Mucosa of rectum (tissue), 2 donors: ENCODE measurements around the gene FAM193B.
A peak's percentile ranks its signal among the peaks of the same experiment; 100 is the strongest.

Source experiments
- H3K27ac ChIP-seq, 2 donors: one replicate each; pipeline ENCODE4 v1.7.0; 2013; ENCODE audit warnings: inconsistent platforms in 2 of 2, low read depth in 2 of 2, low read length in 2 of 2
- H3K27me3 ChIP-seq, 2 donors: one replicate each; pipeline ENCODE4 v1.7.0; 2013; ENCODE audit warnings: low read length in 2 of 2; ENCODE audit not compliant: control insufficient read depth in 2 of 2, insufficient read depth in 2 of 2
- H3K36me3 ChIP-seq, 2 donors: one replicate each; pipeline ENCODE4 v1.7.0; 2013; ENCODE audit warnings: low read length in 2 of 2; ENCODE audit not compliant: control insufficient read depth in 2 of 2, insufficient read depth in 2 of 2
- H3K4me1 ChIP-seq, 2 donors: one replicate each; pipeline ENCODE4 v1.7.0; 2013; ENCODE audit warnings: low read length in 2 of 2, mild to moderate bottlenecking in 1 of 2; ENCODE audit not compliant: control insufficient read depth in 2 of 2, insufficient read depth in 2 of 2
- H3K4me3 ChIP-seq, 2 donors: one replicate each; pipeline ENCODE4 v1.7.0; 2013; ENCODE audit warnings: low read length in 2 of 2
- H3K9ac ChIP-seq, 2 donors: one replicate each; pipeline ENCODE4 v1.7.0; 2013; ENCODE audit warnings: low read length in 2 of 2, low read depth in 1 of 2, mild to moderate bottlenecking in 1 of 2
- H3K9me3 ChIP-seq, 2 donors: one replicate each; pipeline ENCODE4 v1.7.0; 2013; ENCODE audit warnings: low read length in 2 of 2; ENCODE audit not compliant: control insufficient read depth in 2 of 2
- donor health status: healthy.
- donor health status: Normal muscosa, but diverticular disease.

FAM193B gene

DNA sequence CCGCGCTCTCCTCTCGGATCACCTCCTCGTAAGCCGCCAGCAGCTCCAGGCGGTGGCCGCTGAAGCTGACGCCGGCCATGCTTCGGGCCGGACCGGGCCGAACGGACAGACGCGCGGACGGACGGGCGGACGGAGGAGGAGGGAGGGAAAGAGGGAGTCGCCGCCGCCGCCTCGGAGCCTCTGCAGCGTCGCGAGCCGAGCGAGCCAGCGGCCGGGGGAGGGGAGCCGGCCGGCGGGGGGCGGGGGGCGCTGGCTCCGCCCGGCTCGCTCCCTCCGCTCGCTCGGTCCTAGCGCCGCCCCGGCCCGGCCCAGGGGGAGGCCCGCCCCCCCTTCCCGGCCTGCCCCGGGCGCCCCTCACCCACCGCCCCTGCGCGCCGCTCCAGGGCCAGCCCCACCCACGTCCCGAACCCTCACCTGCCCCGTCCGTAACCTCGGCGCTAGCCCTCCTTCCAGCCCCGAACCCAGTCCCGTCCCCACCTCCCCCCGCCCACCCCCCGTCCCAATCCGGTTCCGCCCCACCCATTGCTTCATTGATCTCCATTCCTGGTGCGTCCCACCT is 80.8 kb downstream of the FAM193B start, which contains the start of gene DBN1:
Gene DBN1, minus strand, starts transcription at position 192 of the 559 bp plus-strand sequence. Its CDS starts 113 bp downstream, at position 79.
- Histone ChIP-seq H3K36me3 (no peaks in the 10 kb centered on the region), H3K4me3 (peak within 1 kb of the TSS; percentile 54 to 55), H3K27me3 (peaks cover 0 to 3% of the 10 kb centered on the region in 2 donors), H3K9me3 (no peaks in the 10 kb centered on the region), H3K9ac (peak within 1 kb of the TSS in 1 of 2 donors; percentile 17), H3K4me1 (peaks cover 8 to 12% of the 10 kb centered on the region in 2 donors), H3K27ac (peak within 1 kb of the TSS in 1 of 2 donors; percentile 16)

DNA sequence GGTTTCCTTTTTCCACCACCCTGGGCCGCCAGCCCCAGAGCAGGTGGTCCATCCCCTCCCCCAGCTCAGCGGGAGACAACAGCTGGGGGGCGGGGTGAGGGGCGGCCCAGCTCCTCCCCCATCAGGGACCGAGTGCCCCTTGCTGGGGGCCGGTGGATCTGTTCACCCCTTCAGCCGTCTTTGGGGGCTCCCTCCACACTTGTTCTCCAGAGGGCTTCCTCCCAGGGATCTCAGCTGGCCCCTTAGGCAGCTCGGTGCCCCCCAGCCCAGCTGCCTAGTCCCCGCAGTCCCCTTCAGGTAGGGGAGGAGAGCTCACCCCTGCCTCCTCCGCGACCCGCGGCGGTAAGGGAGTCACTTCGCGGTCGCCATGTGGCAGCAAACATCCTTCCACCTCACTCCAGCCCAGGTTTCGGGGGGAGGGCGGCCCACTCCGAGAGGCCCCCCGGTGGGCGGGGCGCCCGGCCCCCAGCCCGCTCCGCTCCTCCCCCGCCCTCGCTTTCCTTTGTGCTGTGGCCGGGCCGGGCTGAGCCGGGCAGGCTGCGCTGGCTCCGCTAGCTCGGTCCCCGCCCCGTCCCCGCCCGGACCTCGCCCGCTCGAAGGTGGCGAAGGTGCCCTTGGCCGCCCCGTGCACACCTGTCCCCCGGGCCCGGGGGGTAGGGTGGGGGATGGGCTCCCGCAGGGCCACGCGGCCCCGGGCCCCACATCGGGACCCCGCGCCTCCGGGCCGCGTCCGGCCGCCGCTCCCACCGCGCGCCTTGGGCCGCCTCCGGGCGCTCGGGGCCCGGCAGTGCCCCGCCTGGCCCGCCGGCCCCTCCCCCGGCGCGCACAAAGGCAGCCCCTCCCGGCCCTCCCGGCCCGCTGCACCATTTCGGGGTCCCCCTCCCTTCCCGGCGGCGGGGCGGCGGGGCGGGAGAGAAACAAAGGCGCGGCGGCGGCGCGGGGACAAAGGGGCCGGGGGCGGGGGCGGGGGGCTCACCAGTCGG is 81.6 kb downstream of the FAM193B start:
- Histone ChIP-seq H3K27ac (peak overlapping the region in 1 of 2 donors; percentile 16), H3K27me3 (peaks cover 0 to 3% of the 10 kb centered on the region in 2 donors), H3K4me1 (peaks cover 8 to 12% of the 10 kb centered on the region in 2 donors), H3K9ac (peak overlapping the region in 1 of 2 donors; percentile 17), H3K9me3 (no peaks in the 10 kb centered on the region), H3K4me3 (peak overlapping the region; percentile 54 to 55), H3K36me3 (no peaks in the 10 kb centered on the region)

DNA sequence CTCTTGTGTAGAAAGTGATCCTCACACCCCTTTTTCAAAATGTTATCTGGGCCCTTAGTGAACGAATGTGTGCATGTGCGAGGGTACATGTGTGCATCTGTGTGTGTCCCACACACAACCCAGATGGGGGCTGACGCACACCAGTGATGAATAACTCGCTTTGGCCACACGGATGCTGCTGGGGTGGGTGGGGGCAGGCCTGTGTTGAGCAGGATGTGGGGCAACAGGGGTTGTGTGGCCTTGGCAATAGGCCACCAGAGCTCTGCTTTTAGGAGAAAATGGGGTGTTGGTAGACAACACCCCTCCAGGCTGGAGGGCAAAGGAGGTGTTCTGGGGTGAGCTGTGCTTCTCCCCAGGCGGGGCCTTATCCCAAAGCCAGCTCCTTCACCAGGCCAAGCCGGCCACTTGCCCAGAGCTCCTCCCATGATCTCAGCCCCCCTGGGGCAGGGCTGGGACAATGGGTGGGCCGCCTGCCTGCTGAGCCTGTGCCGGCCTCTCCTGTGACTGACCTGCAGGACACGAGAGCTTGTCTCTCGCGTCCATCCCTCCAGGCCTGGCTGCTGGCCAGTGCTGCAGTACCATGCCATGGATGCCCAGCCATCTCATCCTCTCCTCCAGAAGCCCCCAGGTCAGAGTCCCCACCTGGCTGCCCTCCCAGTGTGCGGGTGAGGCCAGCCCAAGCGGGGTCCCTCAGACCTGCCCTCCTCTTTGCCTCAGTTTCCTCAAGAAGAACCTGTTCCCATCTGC is 82.6 kb downstream of the FAM193B start:
- Histone ChIP-seq H3K36me3 (no peaks in the 10 kb centered on the region), H3K27ac (no peak overlapping the region), H3K4me1 (peaks cover 8 to 12% of the 10 kb centered on the region in 2 donors), H3K4me3 (peak overlapping the region; percentile 54 to 55), H3K9ac (peak overlapping the region in 1 of 2 donors; percentile 14), H3K27me3 (peaks cover 0 to 3% of the 10 kb centered on the region in 2 donors), H3K9me3 (no peaks in the 10 kb centered on the region)

DNA sequence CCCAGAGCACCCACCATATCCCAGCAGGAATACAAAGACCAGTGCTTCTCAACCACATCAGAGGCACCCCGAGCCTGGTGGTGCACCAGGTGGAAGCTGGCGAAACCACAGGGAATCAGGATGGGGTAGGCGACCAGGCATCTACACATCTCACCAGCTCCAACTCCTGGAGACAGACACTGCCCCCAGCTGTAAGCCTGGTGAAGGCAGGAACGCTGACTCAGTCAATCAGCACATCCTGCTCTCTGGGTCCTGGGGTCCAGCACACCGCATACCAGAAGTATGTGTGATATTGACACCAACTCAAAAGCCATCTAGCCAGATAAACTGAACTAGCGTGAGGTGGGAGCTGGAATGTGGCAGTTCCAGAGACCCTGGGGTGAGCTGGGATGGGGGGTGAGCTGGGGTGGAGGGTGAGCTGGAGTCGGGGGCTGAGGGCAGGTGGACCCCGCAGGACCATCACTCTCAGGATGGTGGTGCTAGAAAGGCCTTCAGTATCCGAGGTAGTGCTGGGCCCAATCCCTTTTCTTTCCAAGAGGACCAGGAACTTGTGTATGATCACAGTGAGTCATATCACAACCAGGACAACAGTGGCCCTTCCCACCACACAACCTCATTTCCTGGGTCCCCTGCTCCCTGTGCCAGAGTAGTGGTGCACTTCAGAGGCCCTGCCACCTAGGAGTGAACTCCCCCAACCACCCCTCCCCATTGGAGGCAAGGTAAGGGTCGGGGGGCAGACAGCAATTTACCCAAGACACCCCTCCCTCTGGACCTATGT is 83.4 kb downstream of the FAM193B start:
- no peak overlapping the region for H3K4me3 ChIP-seq
- H3K4me1 ChIP-seq = peaks cover 8 to 12% of the 10 kb centered on the region in 2 donors
- H3K9me3 ChIP-seq = no peaks in the 10 kb centered on the region
- H3K27me3 ChIP-seq = peaks cover 0 to 3% of the 10 kb centered on the region in 2 donors
- H3K36me3 ChIP-seq = no peaks in the 10 kb centered on the region
- H3K9ac ChIP-seq = no peak overlapping the region
- H3K27ac ChIP-seq = no peak overlapping the region
